GM13977 (cell line): Measurements from ENCODE around the gene ACTRT2.

Source experiments
- DNase-seq: peaks from one replicate; pipeline ENCODE4 v3.0.0; 2012; ENCODE audit warnings: low spot score
- CTCF ChIP-seq: IDR thresholded peaks from 2 replicates; pipeline ENCODE4 v1.5.1; 2012; ENCODE audit warnings: mild to moderate bottlenecking, control low read depth; ENCODE audit not compliant: insufficient read depth; ENCODE audit errors: extremely low read depth, missing control alignments
- in situ Hi-C: fragments of 300-500 bp; cut with MboI; formaldehyde crosslinking; loops from one replicate; pipeline ENCODE4 v1.12.0; 2022; ENCODE audit warnings: low sequenced_read_pairs, low pct_unique_long_range_greater_than_20kb, mixed read lengths, inconsistent platforms; ENCODE audit not compliant: unreplicated experiment

The ACTRT2 gene

GRCh38 chr1:3056641-3057040 lies 35.4 kb downstream of the ACTRT2 start:
- in situ Hi-C loops: no loop called here
- no peak for TF ChIP-seq CTCF
- DNase-seq: no peak

- TF ChIP-seq CTCF: no peak
- no peak for DNase-seq
- in situ Hi-C loops: no loop called here
Observed at GRCh38 chr1:3058263-3059030, 37.2 kb downstream of the ACTRT2 start.

GRCh38 chr1:3060127-3060526 lies 38.9 kb downstream of the ACTRT2 start:
- in situ Hi-C loops: no loop called here

DNA sequence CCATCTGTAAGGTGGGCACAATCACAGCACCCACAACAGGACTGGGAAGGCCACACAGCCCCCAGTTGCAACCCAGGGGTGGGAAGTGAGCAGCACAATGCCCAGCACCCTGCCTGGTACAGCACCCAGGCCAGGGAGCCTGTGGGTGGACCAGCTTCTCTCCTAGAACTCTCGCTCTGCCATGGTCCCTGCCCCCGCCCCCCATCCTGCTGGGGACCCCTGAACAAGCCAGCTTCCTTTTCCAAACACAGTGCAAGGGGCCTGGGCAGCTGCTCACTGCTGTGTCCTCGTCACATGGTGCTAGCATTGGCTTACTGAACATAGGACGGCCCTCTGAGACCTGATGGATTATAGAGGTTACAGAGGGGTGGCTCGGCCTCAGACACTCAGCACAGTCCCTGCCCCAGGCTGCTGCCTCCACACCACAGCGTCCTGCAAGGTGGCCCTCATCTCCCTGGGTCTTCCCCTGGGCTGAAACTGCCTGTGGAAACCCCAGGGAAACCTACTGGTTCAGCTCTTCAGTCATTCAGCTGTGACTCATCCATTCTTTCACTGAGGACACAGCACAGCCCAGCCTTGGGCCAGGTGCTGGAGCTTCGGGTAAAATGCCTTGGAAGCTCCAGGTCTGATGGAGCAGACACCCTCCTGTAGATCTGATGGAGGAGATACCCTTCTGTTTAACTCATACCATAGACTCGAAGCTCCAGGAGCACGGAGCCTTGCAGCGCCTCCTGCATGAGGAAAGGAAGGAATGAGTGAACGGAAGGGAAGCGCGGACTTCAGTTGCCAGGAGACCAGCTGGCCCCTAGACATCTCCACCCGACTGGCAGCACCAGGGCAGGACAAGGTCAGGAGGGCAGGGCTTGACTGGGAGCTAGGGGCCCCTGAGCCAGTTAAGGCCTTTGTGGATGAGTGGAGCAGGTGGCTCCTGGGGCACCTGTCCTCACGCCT lies 39.6 kb downstream of the ACTRT2 start:
- no peak for DNase-seq
- in situ Hi-C loops: no loop called here
- TF ChIP-seq CTCF: no peak

More at GRCh38 chr1:3060127-3060526, 38.9 kb downstream of the ACTRT2 start:
- TF ChIP-seq CTCF: no peak
- no peak for DNase-seq

DNA sequence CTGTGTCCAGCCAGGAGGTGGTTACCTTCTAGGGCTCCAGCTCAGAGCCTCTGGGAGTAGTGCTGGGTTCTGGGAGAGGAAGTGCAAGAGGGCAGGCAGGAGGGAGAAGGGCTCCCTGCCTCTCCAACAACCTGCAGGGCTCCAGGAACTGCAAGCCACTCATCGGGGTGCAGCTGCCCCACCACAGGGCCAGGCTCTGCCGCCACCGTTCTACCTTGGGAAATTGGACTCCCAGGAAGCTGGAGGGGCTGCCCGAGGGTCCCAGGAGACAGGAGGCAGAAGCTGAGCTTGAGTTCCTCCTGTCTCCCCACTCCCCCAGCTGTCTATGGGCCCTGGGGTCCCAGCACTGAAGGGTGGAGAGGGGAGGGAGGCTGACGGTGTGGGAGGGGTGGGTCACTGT lies 40.3 kb downstream of the ACTRT2 start:
- no peak for TF ChIP-seq CTCF
- no peak for DNase-seq
- in situ Hi-C loops: no loop called here

DNA sequence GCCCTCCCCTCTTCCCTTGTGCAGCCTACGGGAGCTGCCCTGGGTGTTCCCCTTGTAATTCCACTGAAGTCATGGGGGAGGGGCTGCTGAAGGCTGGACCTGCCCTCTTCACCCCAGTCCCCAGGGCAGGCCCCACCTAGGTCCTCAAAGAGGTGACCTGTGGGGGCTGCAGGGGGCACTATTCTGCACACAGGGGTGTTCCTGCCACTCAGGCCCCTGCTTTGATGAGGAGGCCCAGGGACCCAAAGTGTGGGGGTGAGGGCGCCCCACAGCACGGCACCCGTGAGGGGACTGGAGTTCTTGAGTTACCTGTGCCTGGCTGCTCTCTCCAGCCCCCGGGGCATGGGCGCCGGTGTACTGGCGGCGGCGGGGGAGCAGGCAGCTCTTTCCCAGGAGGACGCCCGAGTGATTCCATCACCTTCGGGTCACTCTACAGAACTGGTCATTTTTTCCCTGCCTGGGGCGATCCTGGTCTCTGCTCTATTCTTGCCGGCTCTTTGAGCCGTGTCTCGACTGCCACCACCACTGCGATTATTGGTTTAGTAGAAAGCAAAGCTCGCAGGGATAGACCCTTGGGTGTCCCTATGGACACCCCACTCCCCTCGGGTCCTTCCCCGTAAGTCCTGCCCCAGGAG lies 40.8 kb downstream of the ACTRT2 start:
- in situ Hi-C loops: no loop called here
- no peak for TF ChIP-seq CTCF
- DNase-seq: no peak
